ENCODE measurements around the gene GAREM2. TPM values are rescaled to one million over a fixed set of nuclear protein-coding genes. Genes with fewer than 3 reads are reported as not detected.

GAREM2 gene
- total RNA-seq, 1 donor from 2014 or later: 0.86 TPM

GRCh38 chr2:26229595-26229994 is 56.7 kb downstream of the GAREM2 start:
- DNase-seq (ENCODE audit: low read depth): no peak

GRCh38 chr2:26230806-26231205 is 57.9 kb downstream of the GAREM2 start:
- peak; percentile 7 for DNase-seq (ENCODE audit: low read depth)

GRCh38 chr2:26235089-26235488 is 62.2 kb downstream of the GAREM2 start:
- no peak for DNase-seq (ENCODE audit: low read depth)

GRCh38 chr2:26237868-26238267 is 65.0 kb downstream of the GAREM2 start:
- no peak for DNase-seq (ENCODE audit: low read depth)

- no peak for DNase-seq (ENCODE audit: low read depth)
Observed at GRCh38 chr2:26238311-26238958, 65.5 kb downstream of the GAREM2 start.

Other genes starting within 250 kb of the GAREM2 start
- 5.4 and 8.6 TPM in 2 replicates for gene KIF3C, start 190.6 kb upstream of the GAREM2 start, total RNA-seq
- 139 and 157 TPM in 2 replicates for gene RAB10, start 139.0 kb upstream of the GAREM2 start, total RNA-seq
- gene HADHA, start 71.5 kb downstream of the GAREM2 start, total RNA-seq: 137 and 140 TPM in 2 replicates
- 137 and 148 TPM in 2 replicates for gene HADHB, start 71.9 kb downstream of the GAREM2 start, total RNA-seq
- gene SELENOI, start 173.1 kb downstream of the GAREM2 start, total RNA-seq: 37.8 and 53.1 TPM in 2 replicates
- 1.1 TPM in 1 of 2 replicates, not detected in the other for gene ADGRF3, start 173.7 kb downstream of the GAREM2 start, total RNA-seq
- 0.21 TPM in 1 of 2 replicates, not detected in the other for gene DRC1, start 228.8 kb downstream of the GAREM2 start, total RNA-seq